SK-N-MC (cell line): ENCODE measurements around the gene MGAT5.
"Not testable (repeated sequence)": the region's sequence is repeated elsewhere in the genome, so short reads cannot be mapped to it uniquely, and the experiment has no call there.

Source experiments
- DNase-seq: peaks from one replicate; pipeline ENCODE4 v3.0.0-alpha.2; 2011; ENCODE audit warnings: low read depth, low spot score
- H3K27ac ChIP-seq: fragments of 200-600 bp; sonication (generic); 2 replicates; pipeline ENCODE4 v1.5.1; 2016; ENCODE audit warnings: mixed run types
- H3K36me3 ChIP-seq: fragments of 200-600 bp; sonication (generic); 2 replicates; pipeline ENCODE4 v1.6.1; 2017; ENCODE audit warnings: antibody characterized with exemption, low read length, mixed read lengths; ENCODE audit not compliant: insufficient read depth
- H3K4me3 ChIP-seq: fragments of 200-600 bp; sonication (generic); 2 replicates; pipeline ENCODE4 v1.5.1; 2016
- H3K9ac ChIP-seq: fragments of 200-600 bp; sonication (generic); 2 replicates; pipeline ENCODE4 v1.8.0; 2017; ENCODE audit warnings: mixed run types, mixed read lengths; ENCODE audit not compliant: insufficient read length
- H3K9me3 ChIP-seq: fragments of 200-600 bp; sonication (generic); 2 replicates; pipeline ENCODE4 v1.6.1; 2017; ENCODE audit warnings: low read depth, mild to moderate bottlenecking, antibody characterized with exemption, low read length, moderate library complexity, mixed read lengths
- EZH2 ChIP-seq: fragments of 200-600 bp; sonication (generic); IDR thresholded peaks from one replicate; pipeline ENCODE4 v1.6.1; 2017; ENCODE audit warnings: antibody characterized with exemption
- FOXP2 ChIP-seq: optimal IDR thresholded peaks from 2 replicates; pipeline ENCODE3; 2011; ENCODE audit warnings: mild to moderate bottlenecking, moderate library complexity; ENCODE audit not compliant: insufficient read depth; ENCODE audit errors: extremely low read length, control extremely low read depth
- POLR2AphosphoS5 ChIP-seq: IDR thresholded peaks from 2 replicates; pipeline ENCODE4 v1.6.1; 2012; ENCODE audit warnings: mild to moderate bottlenecking, low read depth, low read length, borderline replicate concordance

The MGAT5 gene

DNA sequence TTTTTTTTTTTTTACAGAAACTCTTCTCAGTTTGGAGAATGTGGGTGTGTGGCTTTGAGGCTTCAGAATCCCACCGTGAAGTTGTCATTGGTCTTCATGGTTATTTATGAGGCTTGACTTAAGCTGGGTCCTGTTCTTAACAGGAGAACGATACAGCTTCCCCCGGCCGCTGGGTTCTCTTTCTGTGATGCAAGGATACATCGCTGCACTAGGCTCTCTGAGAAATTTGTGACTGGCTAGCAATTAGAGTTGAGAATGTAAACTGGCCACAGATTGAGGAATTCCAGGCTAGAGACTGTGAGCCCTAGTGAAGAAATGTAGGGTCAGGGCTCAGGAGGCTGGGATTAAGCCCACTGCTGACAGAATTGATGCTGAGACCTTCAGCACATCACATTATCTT, 29.8 kb downstream of the MGAT5 start:
- Histone ChIP-seq H3K36me3 (no peaks in the 10 kb centered on the region), H3K9me3 (no peaks in the 10 kb centered on the region), H3K9ac (no peak overlapping the region), H3K27ac (no peak overlapping the region), H3K4me3 (no peak overlapping the region)
- TF ChIP-seq FOXP2 (no peak), POLR2AphosphoS5 (no peak), EZH2 (no peak)
- DNase-seq = no peak

DNA sequence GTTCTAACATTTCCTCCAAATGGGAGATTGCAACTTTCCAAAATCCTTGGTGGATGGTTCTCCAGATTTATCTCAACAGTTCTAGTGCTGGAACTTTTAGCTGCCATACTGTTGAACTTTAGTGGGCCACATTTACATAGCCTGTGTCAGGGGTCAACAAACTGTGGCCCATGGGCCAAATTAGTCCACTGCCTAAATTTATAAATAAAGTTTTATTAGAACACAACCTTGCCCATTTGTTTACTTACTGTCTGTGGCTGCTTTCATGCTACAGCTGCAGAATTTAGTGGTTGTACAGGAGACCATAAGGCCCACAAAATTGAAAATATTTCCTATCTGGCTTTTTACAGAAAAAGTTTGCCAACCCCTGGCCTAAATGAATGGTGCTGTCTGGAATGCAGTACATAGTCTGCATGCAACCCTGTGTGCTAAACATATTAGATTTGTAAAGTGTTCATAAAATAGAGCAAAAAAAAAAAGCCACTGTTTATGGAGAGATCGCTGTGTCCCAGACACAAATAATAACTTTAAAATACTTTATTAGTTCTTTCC, 30.3 kb downstream of the MGAT5 start:
- TF ChIP-seq EZH2 (no peak), FOXP2 (no peak), POLR2AphosphoS5 (no peak)
- no peaks in the 10 kb centered on the region for H3K9me3 ChIP-seq
- H3K27ac ChIP-seq = no peak overlapping the region
- H3K4me3 ChIP-seq = no peak overlapping the region
- H3K36me3 ChIP-seq = no peaks in the 10 kb centered on the region
- no peak for DNase-seq
- H3K9ac ChIP-seq = no peak overlapping the region

DNA sequence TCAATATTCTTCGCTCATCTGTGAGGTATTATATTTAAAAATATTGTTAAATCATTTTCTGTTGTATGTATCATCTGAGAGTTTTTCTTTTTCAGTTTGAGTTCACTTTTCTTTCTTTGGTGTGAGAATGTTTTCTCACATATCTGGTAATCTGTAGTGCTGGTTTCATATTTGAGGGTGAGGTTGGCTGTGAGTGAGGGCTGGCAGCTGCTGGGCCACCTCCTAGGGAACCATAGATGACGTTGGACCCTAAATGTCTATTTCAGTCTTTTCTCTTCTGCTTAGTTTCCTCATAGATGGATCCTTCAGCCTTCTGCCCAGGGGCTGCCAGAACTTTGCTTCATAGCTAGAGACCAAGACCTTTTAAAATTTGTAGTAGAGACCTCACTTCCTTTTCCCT, 33.5 kb downstream of the MGAT5 start:
- no peak overlapping the region for H3K4me3 ChIP-seq
- no peak overlapping the region for H3K27ac ChIP-seq
- H3K36me3 ChIP-seq = no peaks in the 10 kb centered on the region
- H3K9ac ChIP-seq = no peak overlapping the region
- DNase-seq = no peak
- no peaks in the 10 kb centered on the region for H3K9me3 ChIP-seq
- TF ChIP-seq FOXP2 (no peak), POLR2AphosphoS5 (no peak), EZH2 (no peak)

DNA sequence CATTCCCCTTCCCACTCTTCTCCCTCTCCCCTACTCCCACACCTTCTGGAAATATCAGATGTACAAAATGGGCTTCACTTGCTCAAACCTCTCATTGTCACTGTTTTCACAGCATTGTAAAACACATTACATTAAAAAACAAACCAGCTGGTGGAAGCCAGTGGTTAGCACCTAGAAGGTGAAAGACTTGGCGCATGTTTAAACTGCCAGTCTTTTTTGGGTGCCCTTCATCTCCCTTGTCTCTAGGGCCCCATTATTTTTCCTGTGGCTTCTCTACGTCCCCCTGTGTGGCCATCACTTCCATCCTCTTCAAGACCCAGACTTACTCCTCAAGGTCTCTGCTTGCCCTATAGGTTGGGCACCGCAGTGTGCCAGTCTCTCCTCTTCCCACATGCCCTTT, 34.9 kb downstream of the MGAT5 start:
- H3K9ac ChIP-seq = no peak overlapping the region
- TF ChIP-seq EZH2 = no peak
- no peak for TF ChIP-seq FOXP2
- no peak for TF ChIP-seq POLR2AphosphoS5
- H3K36me3 ChIP-seq = no peaks in the 10 kb centered on the region
- DNase-seq = no peak
- H3K27ac ChIP-seq = no peak overlapping the region
- H3K4me3 ChIP-seq = no peak overlapping the region
- H3K9me3 ChIP-seq = no peaks in the 10 kb centered on the region

DNA sequence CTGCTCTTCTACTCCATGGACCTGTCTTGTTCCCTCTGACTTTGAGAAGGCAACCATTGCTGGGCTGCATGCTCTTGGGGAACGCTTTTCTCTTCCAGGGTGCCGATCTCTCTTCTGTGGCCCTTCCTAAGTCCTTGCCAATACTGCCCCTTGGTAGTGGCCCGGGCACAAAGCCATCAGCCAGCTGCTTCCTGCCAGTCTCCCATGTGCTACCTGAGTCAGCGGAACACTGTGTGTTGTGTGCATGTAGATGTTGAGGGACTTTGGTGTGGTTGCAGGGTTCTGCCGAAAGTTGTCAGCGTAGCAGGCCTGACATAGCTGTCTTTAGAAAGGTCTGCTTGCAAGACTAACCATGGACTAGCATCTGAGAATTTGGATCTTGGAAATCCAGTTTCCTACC, 35.4 kb downstream of the MGAT5 start:
- no peak for DNase-seq
- no peak overlapping the region for H3K9ac ChIP-seq
- no peak overlapping the region for H3K27ac ChIP-seq
- no peak for TF ChIP-seq FOXP2
- no peak for TF ChIP-seq EZH2
- no peak for TF ChIP-seq POLR2AphosphoS5
- H3K4me3 ChIP-seq = no peak overlapping the region
- H3K9me3 ChIP-seq = no peaks in the 10 kb centered on the region
- H3K36me3 ChIP-seq = no peaks in the 10 kb centered on the region

DNA sequence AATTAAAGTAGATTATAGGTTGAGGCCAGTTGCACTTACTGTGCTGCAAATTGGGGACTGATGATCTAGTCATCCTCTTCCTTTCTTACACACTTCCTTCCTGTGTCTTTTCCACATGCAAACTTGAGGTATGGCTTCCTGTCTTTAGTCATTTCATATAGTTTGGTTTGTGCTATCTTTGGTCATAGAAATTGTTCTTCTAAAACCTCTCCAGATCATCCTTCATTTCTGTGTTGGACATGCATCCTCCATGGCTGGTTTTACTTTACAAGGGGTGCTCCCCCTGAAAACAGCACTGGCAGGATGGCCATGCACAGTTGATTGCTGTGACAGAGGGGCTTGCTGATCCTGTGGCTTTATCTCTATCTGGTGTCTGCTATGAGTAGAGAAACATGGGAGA, 36.5 kb downstream of the MGAT5 start:
- Histone ChIP-seq H3K27ac (no peak overlapping the region), H3K4me3 (no peak overlapping the region), H3K9ac (no peak overlapping the region), H3K9me3 (no peaks in the 10 kb centered on the region), H3K36me3 (no peaks in the 10 kb centered on the region)
- TF ChIP-seq POLR2AphosphoS5 (no peak), EZH2 (no peak), FOXP2 (no peak)
- DNase-seq = no peak

DNA sequence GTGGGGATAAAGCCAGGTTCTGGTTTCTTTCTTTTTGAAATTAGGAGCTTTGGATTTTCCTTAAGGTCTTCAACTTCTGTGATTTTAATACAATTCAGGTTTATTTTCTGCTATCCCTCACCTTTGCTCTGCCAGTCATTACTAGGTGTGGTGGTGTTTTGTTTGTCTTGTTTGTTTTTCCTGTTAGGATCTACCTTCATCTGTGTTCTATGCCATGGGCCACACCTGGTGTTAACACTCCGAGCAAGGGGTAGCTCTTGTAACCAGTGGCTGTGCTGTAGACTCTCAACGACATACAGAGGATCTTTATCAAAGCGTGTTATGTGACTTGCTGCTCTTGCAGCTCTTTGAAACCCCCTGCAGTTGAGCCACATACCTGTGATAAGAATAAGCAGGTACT, 38.6 kb downstream of the MGAT5 start:
- Histone ChIP-seq H3K4me3 (no peak overlapping the region), H3K9me3 (no peaks in the 10 kb centered on the region), H3K36me3 (no peaks in the 10 kb centered on the region), H3K9ac (no peak overlapping the region), H3K27ac (no peak overlapping the region)
- TF ChIP-seq EZH2 (no peak), POLR2AphosphoS5 (no peak), FOXP2 (no peak)
- DNase-seq = no peak

DNA sequence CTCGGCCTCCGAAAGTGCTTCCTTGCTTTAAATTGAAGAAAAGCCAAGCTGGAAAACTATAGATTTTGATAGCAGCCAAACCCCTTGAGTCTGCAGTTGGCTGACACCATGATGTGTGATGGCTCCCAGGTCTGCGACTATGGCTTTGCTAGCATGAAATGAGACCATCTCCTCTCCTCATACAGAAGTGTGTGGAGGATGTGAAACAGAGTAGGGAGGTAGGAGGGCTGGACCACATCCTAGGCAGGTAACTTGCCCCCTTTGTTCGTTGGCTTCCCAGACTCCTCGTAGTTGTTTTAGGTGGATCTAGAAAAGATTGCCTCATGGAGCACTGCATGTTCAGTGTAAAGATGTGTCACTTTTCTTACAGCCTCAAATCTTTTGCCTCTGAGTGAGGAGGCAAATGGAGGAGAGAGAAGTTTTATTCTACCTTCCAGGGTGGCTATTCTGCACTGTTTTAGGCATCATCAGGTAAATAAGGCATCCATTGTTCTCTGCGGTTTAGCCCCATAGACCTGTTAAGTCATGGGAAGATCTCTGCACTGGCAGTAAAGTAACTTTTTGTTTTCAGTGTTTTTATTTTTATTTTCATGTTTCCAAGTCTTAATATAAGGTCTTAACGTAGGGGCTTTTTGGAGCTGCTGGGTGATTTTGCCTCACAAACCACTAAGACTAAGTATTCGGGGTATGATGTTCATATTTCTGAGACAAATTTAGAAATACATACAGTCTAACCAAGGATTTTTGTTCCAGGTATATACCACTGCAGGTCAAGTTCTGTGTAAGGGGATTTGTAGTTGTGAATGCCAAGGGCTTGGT, 40.1 kb downstream of the MGAT5 start:
- no peak for TF ChIP-seq POLR2AphosphoS5

DNA sequence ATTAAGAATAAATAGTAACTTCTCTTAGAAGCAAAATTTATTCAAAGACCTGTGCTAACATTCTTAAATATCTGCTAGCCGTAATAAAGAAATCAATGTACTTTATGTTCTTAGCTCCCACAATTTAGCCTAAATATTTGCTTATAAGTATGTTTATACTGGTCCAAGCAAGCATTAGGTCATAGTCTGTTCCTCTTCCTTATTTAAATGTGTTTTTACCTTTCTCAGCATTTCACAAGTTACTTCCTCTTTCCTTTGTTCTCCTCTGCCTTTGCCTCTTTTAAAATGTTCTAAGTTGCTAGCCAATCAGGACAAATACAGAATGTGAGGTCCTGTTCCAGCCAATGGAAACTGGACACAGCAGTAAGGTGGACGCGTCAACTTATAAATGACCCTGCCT, 40.7 kb downstream of the MGAT5 start:
- not testable (repeated sequence) for H3K9ac ChIP-seq, H3K9me3 ChIP-seq, H3K27ac ChIP-seq, H3K36me3 ChIP-seq, H3K4me3 ChIP-seq, DNase-seq

More for the DNA sequence above, 40.1 kb downstream of the MGAT5 start:
- no peak for DNase-seq
- Histone ChIP-seq H3K27ac (no peak overlapping the region), H3K4me3 (no peak overlapping the region), H3K36me3 (no peaks in the 10 kb centered on the region), H3K9ac (no peak overlapping the region), H3K9me3 (no peaks in the 10 kb centered on the region)
